GM18511 (cell line): ENCODE data around the gene LPAR3.

Experiments
- ATAC-seq: cut with Tn5 transposase; IDR thresholded peaks from one replicate; pipeline ENCODE4 v1.9.1; 2021; ENCODE audit warnings: mild to moderate bottlenecking, moderate library complexity; ENCODE audit not compliant: unreplicated experiment

Gene LPAR3

DNA sequence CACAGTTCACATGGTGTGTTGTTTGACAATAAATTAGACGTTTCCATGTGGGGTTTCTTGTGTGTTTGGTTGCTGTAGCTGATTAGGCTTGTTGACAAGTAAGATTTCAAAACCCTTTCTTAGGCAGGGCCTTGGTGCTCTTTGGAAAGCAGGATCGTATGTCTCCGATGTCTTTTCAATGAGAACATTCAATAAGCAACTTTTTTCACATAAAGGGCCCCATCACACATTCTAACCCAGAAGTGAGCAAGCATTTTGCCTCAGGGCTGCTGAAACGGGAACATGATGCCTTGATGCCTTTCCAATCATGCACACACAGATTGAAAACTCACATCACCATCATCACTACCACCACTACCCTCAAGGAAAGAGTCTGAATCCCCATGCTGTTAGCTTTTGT, 33.1 kb downstream of the LPAR3 start:
- no peak for ATAC-seq

DNA sequence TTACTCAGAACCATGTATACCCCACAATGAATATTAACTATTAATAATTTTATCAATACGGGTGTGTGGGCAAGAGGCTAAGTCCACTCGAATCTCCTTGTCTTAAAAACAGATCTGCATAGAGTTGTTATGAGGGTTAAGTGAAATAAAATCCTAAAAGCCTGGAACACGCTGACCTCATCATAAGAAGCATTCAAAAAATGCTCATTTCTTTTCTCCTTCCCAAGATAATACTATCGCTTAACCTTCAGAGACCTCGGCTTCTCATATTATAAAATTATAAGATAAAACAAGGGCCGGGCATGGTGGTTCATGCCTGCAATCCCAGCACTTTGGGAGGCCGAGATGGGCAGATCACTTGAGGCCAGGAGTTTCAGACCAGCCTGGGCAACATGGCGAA, 35.1 kb downstream of the LPAR3 start:
- ATAC-seq = no peak

DNA sequence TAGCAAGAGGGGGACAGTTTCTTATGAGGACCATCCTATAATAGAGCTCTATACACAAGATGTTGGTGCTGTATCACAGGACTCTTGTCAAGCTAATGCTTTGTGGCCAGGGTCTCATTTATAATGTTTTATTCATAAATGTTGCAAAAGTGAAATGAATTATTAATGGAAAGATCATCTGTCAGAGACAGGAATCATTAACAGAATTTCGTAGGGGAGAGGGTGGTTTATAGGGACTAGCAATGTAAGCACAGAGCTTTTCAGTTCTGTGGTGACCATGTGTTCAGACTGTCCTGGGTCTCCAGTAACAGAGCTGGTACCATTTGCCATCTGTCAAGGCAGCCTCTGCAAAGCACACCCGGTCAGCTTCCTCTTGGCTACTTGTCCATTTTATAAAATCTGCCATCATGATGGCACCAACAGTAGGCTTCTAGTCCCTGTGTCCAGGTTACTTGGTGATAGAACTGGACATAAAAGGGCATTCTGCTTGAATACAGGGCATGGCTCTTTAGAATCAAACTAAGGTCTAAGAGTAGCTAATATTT, 36.2 kb downstream of the LPAR3 start:
- no peak for ATAC-seq

DNA sequence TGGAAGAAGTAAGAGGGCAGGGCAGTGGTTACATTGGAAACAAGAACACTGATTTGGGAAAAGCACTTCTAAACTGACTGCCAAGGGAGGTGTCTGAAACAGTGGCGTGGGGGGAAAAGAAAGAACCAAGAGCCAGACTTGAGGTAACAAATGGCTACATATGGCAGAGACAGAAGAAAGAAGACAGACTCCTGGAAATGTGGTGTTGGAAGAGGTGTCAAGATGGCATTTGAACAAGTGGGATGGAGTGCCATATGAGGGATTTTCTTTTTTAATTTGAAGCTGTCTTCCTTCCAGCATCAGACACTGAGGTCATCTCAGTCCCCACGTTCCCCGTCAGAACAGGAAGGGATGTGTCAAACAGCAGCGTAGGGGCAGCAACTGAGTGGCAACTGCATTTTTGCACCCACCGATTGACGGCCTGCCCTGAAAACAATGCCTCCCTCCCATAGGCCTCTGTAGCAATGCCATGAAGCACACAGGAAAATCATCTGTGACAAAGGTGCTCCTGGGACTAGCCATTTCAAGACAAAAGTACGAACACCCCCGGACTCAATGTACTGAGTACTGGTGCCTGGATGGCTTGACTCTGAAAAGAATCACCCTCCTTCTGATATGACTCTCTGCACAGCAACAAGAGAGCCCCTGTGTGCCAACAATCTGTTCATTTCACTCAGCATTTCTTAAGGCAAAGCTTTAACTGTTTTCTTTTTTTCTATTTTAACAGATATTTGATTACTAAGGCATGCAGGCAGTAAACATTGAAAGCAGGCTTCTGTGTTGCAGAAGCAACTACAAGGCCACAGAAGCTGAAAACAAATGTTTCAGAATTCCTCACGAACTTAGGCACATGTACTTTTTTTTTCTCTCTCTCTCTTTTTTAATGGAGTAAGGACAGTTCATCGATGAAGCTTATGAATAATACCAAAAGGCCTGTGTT, 37.0 kb downstream of the LPAR3 start:
- ATAC-seq = no peak

DNA sequence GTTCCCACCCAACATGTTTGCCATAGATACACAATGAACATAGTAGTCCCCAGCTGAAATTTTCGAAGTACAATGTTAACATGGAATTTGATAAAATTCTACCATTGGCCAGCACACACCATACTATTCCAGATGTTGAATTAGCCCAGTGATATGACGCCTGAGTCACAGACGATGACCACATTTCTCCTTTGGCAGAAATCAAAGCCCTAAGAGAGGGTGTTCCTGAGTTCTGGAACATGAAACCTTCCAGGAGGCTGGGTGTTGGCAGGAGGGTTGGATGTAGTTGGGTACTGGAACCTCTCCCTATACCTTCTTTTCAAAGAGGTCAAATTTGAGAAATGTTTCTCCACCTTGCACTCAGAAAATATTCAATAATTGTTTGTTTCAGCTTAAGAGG, 37.8 kb downstream of the LPAR3 start:
- ATAC-seq = no peak

DNA sequence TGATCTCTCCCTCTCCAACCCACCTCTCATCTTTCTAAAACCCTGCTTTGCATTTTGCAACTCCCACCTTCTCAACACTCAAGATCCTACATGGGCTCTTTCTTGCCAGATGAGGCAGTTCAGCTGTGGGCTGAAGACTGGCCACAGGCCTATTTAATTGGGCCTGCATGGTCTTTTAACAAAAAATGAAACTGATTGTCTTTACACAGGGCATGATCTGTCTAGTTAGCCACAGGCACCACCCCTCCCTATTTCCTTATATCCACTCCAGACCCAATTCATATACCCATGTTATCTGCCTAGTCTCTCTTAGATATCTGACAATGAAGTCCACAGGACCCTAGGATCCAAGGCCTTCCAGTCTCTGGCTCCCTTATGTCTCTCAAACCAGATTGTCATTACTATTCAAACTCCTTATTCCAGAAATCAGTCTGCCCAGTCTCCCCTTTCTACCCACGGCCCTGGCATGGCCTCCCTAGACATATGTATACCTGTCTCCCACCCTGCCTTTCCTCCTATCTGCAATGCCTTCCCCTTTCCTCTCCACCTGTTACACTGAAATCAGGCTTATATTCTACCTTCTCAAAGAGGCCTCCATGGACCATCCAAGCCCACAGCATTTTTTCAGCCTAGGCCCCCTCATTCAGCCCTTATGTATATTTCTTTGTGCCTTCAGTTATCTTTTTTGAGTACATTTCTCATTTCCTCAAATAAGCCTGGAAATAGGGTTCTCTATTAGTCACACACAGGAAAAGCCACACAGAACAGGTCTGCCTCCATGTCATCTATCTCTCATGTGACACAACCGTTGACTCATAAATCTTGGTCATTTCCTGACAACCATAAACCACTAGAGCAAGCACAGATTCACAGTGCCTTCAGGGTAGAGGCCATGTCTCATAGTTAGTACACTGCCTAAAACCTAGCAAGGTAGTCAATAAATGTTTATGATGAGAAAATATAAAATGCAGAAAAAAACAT, 39.0 kb downstream of the LPAR3 start:
- ATAC-seq = peak; percentile 97

DNA sequence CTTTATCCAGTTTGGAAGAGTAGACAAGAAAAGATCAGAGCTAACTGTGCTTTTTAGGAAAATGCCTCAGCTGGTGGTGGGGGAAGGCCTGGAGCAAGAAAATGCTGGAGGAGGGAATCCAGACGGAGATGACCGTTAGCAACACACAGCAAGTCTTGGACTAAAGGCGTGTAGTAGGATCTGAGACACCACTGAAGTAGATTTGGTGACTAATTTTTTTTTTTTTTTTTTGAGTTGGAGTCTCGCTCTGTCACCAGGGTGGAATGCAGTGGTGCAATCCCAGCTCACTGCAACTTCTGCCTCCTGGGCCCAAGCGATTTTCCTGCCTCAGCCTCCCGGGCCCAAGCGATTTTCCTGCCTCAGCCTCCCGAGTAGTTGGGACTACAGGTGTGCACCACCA, 41.2 kb downstream of the LPAR3 start:
- ATAC-seq = no peak

DNA sequence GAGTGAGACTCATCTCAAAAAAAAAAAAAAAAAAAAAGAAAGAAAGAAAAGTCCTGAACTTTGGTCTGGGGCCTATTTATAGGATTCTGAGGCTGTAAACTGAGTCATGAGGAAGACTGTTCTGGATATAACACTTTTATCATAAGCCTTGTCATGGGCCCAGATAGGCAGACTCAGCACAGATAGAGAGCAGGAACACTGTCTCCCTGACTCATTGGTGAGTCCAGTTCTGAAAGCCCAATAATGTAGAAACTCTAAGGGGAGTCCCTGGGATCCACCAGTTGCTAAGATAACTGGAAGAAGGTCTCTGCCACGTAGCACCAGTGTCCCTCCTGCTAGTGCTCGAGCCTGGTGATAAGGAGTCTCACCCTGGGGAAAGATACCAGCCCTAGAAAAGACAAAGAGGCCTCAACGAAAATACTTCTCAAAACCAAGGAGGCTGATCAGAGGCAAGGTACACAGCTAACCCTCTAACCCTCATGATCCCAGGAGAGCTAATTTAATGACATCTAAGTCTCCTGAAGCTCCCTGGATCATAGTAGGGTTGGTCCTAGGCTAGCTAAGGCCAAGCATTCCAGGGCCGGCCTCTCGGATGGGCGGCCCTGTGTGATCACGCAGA, 43.5 kb downstream of the LPAR3 start:
- no peak for ATAC-seq

DNA sequence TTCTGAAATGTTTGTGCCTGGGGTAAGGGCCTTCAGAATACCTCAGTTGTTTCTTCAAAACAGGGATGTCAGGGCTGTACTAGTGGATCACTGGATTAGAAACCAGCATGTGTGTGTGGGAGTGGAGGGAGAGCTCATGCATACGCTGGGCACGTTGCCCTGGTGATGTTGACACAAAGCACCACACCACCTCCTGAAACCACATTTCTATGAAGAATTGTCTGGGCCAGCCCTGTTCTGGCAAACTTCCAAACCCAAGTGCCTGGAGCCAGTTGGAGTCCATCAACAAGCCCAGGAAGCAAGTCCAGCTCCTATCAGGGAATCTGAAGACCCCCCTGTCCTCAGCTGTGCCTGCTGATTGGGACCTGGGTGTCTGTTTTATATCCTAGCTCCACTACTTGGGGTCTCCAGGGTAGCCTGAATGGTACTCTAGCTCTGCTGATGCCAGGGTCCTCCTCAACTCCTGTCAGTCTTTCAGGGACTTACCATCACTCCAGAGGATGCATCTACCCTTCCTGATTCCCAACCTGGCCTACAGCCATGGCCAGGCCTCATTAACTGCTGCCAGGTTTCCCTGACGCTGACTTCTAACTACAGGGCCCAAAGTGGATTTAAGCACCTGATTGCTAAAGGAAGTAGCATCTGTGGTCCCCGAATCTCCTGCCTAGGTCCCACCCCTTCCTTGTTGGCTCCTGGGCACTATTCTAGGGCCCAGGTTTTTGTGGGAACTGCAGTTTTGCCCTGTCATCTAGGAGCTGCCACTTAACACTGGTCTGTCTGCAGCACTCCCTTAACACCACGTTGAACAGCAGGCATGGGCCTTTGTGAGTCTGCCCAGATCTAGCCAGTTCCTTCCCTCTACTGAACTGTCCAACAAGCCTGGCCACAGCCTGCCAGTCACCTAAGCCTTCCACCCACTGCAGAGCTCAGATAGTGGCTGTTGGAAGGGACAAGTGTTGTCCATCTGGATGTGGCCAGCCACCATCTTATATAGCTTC, 45.5 kb downstream of the LPAR3 start:
- ATAC-seq = peak; percentile 77

DNA sequence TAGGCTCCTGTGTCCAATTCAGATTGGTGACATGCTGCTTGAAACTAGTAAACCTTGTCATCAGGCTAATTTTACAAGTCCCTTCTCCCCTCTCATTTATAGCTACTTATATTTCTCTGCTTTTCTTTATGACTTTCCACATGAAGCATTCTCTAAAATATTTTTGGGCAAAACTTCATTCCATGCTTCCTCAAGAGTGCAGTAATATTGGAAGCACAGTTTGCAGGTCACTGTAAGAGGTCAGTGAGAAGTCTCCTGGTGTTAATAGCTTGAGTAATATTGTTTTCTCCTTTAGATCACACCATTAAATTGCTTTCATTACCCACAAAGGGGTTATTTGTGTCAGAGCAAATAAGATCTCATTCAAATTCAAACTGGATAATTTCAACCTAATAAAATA, 46.6 kb downstream of the LPAR3 start:
- ATAC-seq = no peak

DNA sequence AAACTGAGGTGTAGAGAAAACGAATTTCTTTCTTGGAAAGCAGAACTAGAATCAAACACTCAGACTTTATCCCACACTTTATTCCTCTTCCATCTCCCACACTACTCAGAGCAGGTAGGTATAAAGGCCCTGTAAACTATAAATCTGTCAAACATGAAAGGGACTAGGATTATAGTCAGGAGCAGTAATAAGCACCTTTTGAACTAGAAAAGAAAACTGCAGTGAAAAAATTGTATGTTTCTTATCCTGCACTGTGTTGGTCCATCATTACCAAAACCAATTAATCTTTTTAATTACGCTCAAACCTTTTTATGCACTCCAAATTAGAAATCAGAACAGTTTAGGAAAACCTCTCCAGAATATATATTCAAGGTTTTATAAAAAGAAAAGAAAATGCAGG, 47.6 kb downstream of the LPAR3 start:
- ATAC-seq = no peak

DNA sequence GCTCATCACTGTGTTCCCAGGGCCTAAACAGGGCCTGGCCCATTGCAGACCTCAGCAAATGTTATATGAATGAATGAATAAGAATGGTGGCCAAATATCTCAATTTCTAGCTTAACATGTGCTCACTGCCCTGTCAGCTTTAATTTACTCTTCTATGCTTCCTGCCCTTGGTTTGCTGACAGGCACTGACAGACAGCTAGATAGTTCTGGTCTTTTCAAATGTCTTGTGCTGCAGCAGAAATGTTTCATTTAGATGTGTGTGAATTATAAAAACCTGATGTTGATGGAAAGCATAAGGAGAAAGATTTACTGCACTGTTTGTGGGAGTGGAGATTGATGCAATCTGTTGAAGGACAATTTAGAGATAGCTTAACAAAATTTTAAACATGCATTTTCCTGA, 48.9 kb downstream of the LPAR3 start:
- ATAC-seq = no peak

DNA sequence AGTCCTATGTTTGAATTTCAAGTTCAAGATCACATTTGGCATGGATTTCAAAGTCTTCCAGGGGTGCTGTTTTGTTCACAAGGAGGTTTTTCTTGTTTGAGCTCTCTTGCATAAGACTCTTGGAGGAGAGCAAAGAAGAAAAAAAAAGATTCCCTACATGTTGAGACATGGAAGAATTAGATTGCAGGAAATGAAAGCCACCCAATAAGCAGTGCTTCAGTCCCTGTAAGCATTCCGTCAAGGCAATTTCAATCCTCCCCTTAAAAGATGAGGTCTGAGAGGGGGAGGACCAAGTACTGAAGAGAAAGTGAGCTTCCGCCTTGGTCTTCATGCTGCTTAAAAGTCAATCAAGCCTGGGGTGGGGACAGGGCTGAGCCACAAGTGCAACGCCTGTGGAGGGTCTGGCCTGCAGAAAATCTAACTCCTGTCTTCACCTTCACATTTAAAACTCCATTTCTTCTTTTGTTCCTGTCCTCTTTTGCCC, 50.2 kb downstream of the LPAR3 start:
- ATAC-seq = no peak

DNA sequence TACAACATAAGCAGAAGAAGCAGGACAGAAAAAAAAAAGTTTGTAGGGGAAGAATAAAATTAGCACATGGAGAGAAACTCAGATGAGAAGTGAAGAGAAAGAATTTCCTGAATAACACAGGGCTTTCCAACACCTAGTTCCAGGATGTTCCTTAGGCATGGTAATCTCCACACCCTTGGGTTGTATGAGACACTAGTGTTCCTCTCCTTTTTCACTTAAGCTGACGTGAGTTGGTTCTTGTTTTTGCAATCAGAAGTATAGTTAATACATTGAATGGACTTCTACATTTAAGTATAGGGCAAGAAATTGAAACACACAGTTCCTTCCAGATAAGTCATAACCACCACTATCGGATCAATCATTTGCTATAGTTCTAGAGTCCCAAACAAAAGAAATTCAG, 51.0 kb downstream of the LPAR3 start:
- ATAC-seq = no peak

DNA sequence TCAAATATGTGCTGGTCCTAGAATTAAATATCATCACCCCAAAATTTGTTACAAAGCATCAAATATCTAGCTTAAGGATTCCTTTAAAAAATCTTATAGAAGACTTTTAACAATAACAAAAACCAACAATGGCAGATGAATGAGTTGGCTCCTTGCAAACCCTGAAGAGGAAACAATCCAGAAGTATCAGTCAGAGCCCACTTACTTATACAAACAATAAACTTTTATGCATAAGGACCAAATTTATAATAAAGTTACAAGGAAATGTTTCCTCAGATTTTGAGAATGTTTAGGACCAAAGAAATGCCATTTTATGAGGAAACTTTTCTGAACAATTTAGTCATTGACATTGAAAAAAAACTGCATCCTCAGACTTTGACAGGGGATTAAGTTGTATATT, 52.7 kb downstream of the LPAR3 start:
- ATAC-seq = no peak

DNA sequence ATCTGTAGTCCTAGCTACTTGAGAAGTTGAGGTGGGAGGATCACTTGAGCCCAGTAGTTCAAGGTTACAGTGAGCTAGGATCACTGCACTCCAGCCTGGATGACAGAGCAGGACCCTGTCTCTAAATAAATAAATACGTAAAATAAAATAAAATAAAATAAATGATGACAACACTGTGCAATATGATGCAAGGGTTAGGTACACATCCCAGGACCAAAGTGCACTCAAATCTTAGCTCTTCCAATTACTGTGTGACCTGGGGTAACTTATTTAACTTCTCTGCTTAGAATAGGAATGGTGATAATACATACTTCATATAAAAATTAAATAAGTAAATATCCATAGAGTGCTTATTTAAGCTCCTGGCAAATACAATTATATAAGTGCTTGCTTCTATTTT, 53.5 kb downstream of the LPAR3 start:
- no peak for ATAC-seq

DNA sequence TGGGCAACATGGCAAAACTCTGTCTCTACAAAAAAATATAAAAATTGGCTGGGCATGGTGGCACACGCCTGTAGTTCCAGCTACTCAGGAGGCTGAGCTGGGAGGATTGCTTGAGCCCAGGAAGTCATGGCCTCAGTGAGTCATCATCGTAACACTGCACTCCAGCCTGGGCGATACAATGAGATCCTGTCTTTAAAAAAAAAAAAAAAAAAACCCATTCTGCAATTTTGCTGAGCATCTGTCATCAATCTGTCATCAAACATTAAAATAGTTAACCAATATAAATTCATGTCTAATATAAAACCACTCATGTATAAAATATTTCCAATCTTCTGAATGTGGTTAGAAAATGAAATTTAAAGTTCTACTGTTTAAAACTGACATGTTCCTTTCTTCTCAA, 56.9 kb downstream of the LPAR3 start:
- no peak for ATAC-seq

DNA sequence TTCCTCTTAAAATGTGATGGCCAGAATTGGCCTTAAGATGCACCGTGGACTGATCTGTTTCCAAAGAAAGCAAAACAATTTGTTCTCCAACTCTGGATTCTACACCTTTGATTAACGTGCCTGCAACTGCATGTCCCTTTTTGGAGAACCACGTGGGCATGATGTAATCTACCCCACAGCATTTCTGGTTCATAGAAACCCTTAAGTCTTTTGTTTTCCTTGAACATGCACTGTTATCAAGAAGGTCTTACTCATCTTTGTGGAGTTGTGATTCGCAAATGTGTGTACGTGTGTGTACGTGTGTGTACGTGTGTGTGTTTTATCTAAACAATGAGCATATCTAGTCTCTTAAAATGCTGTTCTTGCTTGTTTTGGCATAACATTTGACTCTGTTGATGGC, 57.8 kb downstream of the LPAR3 start:
- no peak for ATAC-seq

DNA sequence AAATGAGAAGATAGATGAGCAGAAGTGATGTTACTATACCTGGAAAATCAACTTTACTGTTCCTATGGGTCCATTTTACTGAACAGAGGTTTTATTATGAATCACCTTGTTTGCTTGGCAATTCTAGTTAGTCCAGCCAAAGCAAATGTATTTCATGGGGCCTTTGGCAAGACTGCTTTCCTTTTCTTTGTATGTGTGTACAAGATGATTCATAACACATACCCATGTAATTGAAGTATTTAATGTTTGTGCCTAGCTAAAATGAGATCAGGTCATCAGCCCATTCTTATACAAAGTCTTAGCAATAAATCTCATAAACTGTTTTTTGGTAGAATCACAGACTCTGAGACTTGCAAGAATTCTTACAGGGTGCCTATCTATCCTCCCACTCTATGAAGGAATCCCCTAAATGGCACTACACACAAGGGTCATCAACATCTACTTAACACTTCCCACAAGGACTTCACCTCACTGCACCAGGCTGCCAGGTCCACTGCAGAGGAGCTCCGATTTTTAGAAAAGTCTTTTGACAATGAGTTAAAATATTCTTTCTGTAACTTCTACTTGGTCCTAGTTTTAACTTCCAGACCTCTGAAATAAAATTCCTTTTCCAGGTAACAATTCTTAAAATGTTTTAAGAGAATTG, 58.5 kb downstream of the LPAR3 start:
- no peak for ATAC-seq
